Glomerular visceral epithelial cell (primary cell): ENCODE measurements around the gene MAP4K3.
A peak's percentile ranks its signal among the peaks of the same experiment; 100 is the strongest.
"Not testable (repeated sequence)": the region's sequence is repeated elsewhere in the genome, so short reads cannot be mapped to it uniquely, and the experiment has no call there.

ENCODE experiments used
- DNase-seq: peaks from one replicate; pipeline ENCODE4 v3.0.0-alpha.2; 2016; ENCODE audit errors: extremely low spot score

Gene MAP4K3

GRCh38 chr2:39306626-39307025 lies 130.5 kb downstream of the MAP4K3 start:
- no peak for DNase-seq

- no peak for DNase-seq
Measured at GRCh38 chr2:39304729-39305128, 132.4 kb downstream of the MAP4K3 start.

GRCh38 chr2:39304200-39304599 lies 132.9 kb downstream of the MAP4K3 start:
- no peak for DNase-seq

GRCh38 chr2:39301352-39301751 lies 135.7 kb downstream of the MAP4K3 start:
- DNase-seq = no peak

- no peak for DNase-seq
Measured at GRCh38 chr2:39300044-39300978, 136.8 kb downstream of the MAP4K3 start.

- no peak for DNase-seq
Measured at GRCh38 chr2:39290433-39290832, 146.7 kb downstream of the MAP4K3 start.

- DNase-seq = peak; percentile 13
Measured at GRCh38 chr2:39289609-39290008, 147.5 kb downstream of the MAP4K3 start.

- no peak for DNase-seq
Measured at GRCh38 chr2:39283561-39283960, 153.5 kb downstream of the MAP4K3 start.

GRCh38 chr2:39281391-39281790 lies 155.7 kb downstream of the MAP4K3 start:
- no peak for DNase-seq

- peak; percentile 8 for DNase-seq
Measured at GRCh38 chr2:39275016-39275415, 162.1 kb downstream of the MAP4K3 start.

GRCh38 chr2:39269941-39270340 lies 167.1 kb downstream of the MAP4K3 start:
- no peak for DNase-seq

- DNase-seq = no peak
Measured at GRCh38 chr2:39266916-39267434, 170.1 kb downstream of the MAP4K3 start.

- no peak for DNase-seq
Measured at GRCh38 chr2:39266139-39266805, 170.8 kb downstream of the MAP4K3 start.

GRCh38 chr2:39265315-39265714 lies 171.8 kb downstream of the MAP4K3 start:
- DNase-seq = no peak

GRCh38 chr2:39264733-39265132 lies 172.4 kb downstream of the MAP4K3 start:
- no peak for DNase-seq

GRCh38 chr2:39260087-39260486 lies 177.0 kb downstream of the MAP4K3 start:
- no peak for DNase-seq

GRCh38 chr2:39256040-39256439 lies 181.0 kb downstream of the MAP4K3 start:
- DNase-seq = no peak

GRCh38 chr2:39252888-39253518 lies 184.1 kb downstream of the MAP4K3 start:
- DNase-seq = no peak

- no peak for DNase-seq
Measured at GRCh38 chr2:39247512-39248043, 189.5 kb downstream of the MAP4K3 start.

- DNase-seq = no peak
Measured at GRCh38 chr2:39246382-39246980, 190.6 kb downstream of the MAP4K3 start.

GRCh38 chr2:39244963-39245625 lies 192.0 kb downstream of the MAP4K3 start:
- not testable (repeated sequence) for DNase-seq
